Activated T-helper 1 cell treated with anti-CD3 and anti-CD28 coated beads, Interleukin-2, amount 50 U/mL, for 16 hours (primary cell): ENCODE measurements around the gene PRDM5.
"Not testable (repeated sequence)": the region's sequence is repeated elsewhere in the genome, so short reads cannot be mapped to it uniquely, and the experiment has no call there.

Experiments
- DNase-seq, 2 donors: peaks; one replicate each; pipeline ENCODE4 v3.0.0-alpha.2; 2020; ENCODE audit warnings: low read depth in 1 of 2, low spot score in 1 of 2

The PRDM5 gene

DNA sequence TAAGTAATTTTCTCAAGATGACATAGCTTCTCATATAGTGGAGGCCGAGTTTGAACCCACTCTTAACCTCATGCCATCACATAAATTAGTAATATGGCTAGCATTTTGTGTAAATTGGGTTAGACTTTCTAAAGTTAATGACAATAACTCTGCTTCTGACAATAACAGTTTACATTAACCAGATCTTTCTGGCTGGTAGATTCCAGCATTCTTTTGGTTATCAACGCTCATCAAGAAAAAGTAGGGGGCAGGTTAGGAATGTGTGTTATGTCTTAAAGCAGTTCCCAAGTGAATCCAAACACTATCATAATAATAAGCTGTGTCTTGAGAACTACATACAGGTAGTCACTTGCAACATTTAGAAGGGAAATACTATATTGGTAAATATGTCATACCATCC is 162.5 kb downstream of the PRDM5 start:
- no peak for DNase-seq

- no peak for DNase-seq
Measured at GRCh38 chr4:120755864-120756263, 166.7 kb downstream of the PRDM5 start.

GRCh38 chr4:120754590-120754989 is 167.9 kb downstream of the PRDM5 start:
- no peak for DNase-seq

DNA sequence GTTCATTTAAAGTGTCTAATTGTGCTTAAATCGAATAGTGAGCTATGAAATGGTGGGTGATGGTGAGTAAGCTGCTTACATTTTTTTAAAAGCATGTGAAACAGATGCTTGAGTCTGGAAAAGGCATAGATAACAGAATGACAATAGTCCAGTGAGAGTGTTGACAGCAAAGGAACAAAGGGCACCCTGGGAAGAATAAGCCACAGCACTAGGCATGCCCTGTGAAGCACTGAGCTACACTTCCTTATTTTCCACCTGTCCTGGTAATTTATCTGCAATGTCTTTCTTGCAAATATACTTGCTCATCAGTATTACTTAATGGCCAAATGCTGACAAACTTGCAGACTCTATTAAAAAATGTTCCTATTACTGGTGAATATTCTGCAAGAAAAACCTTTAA is 168.7 kb downstream of the PRDM5 start:
- DNase-seq, result no peak

GRCh38 chr4:120750152-120750525 is 172.4 kb downstream of the PRDM5 start:
- DNase-seq, result no peak

- no peak for DNase-seq
Measured at GRCh38 chr4:120749445-120750151, 172.9 kb downstream of the PRDM5 start.

DNA sequence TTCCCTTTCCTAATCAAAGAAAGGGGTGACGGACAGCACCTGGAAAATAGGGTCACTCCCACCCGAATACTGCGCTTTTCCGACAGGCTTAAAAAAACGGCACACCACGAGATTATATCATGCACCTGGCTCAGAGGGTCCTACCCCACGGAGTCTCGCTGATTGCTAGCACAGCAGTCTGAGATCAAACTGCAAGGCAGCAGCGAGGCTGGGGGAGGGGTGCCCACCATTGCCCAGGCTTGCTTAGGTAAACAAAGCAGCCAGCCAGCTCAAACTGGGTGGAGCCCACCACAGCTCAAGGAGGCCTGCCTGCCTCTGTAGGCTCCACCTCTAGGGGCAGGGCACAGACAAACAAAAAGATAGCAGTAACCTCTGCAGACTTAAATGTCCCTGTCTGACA is 180.9 kb downstream of the PRDM5 start:
- not testable (repeated sequence) for DNase-seq

DNA sequence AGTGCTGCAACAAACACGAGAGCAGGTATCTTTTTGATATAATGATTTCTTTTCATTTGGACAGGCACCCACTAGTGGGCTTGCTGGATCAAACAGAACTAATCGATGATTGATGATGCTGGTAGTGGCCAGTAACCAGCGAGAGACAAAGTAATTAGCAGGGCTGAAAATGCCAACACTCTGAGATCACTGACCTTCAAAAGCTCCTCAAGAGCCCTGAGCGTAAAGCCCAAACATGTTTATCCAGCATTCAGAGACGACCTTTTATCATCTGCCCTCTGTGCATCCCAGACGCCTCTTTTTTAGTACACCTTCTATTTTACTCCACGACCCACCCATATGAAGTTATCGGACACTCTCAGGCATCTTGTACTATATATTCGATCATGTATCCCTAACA is 186.2 kb downstream of the PRDM5 start:
- DNase-seq, result no peak

GRCh38 chr4:120733968-120734367 is 188.6 kb downstream of the PRDM5 start:
- DNase-seq, result no peak

DNA sequence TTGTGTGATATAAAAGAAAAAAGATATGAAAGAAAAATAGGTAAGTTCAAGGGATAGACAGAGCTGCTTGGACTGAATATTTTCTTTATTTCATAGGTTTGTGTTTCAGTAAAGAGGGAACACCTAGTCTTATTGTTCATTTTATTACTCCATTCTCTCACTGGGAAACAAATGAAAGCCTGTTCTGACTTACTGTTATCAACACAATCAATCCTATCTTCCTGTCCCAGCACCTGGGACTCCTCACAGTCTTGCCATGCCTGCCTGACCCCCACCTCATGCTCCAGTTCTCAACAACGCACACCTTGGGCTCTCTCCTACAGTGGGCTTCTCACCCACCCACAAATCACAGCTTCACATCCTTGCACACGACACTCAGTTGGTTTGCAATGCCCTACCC is 189.5 kb downstream of the PRDM5 start:
- no peak for DNase-seq

- DNase-seq, result no peak
Measured at GRCh38 chr4:120731561-120731960, 191.0 kb downstream of the PRDM5 start.

DNA sequence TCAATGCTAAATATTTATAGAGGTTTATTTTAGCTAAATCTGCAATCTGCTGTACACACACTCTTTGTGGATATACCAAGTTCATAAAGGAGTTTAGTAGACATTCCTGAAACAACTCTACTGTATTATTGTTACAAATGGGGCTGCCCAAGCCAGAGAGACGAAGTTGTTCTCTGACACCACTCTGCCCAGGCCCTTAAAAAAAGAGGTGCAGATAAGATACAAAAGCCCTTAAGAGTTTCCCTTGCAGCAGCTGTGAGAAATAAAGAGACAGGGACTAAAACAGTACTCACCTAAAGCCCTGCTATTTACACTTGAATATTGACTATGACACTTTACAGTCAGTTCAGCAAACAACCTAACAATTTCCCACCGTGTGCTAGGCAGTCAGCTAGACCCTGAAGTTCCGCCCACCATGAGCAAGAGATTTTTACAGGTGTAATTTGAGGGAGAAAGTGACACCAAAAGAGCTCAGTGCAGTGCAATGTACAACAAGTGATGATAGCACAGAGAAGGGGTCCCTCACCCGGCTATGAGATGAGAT is 191.7 kb downstream of the PRDM5 start:
- DNase-seq, result no peak

DNA sequence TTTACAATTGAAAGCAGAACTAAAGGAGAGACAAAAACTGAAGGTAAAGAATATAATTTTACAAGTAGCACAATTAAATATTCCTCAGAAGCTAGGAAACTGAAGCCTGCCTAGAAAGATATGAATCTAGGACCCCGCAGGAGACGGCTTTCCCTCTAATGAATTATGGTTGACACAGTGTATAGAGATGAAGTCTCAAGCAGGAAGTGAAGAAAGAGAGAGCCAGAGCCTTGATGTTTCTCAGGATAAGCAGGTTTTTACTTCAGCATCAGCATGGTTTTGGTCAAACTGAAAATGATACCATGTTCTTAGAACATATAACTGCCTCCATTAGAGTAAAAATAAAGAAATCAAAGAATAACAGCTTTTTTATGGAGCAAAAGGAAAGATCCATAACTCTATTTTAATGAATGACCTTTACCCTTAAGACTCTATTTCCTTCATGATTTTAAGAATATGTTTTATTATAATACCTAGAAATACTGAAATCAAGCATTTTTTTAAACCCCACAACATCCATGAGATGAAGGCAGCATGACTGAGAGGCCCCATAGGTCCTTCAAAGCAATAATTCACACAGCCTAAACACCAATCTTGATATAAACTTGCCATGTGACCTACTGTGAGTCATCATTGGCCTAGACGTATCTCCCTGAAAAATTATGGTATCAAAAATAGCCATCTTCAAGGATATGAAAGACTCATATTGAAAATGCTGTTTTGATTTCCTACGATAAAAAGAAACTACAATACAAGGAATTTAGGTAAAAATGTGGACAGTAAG is 193.4 kb downstream of the PRDM5 start:
- no peak for DNase-seq

GRCh38 chr4:120725639-120726580 is 196.6 kb downstream of the PRDM5 start:
- DNase-seq, result no peak

GRCh38 chr4:120724656-120725055 is 197.9 kb downstream of the PRDM5 start:
- DNase-seq, result no peak

DNA sequence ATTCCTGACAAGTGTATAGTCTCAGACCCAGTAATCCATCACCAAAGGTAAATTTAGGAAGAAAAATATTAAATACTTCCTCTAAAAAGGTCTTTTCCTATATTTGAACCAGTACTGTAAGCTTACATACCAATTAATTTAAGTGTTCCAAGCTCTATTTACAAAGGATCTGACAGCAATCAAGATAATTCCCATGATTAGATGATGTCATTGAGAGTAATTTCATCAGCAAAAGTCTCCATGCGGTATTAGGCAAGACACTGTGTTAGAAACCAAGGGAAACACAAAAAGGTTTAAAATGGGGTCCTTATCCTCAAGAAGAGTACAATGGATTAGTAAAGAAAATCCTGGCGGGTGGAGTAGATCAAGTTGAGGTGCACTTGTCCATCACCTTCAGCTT is 198.5 kb downstream of the PRDM5 start:
- DNase-seq, result no peak

DNA sequence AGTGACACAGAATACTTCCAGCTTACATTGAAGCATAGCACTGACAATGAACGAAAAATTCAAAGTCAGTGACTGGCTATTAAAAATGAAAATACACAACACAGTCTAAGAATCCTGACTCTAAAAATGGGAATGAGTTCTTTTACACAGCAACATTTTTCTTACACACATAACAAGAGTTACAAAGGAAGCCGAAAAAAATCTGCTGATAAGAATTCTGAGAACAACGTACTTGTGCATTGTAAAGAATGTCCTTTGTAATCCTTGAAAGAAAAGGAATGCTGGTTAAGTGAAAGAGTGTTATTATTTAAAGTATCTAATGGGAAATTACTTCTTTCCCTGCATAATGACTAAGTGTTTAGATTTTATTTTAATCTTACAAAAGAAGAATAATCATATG is 199.4 kb downstream of the PRDM5 start:
- DNase-seq, result no peak

- no peak for DNase-seq
Measured at GRCh38 chr4:120722655-120723054, 199.9 kb downstream of the PRDM5 start.

GRCh38 chr4:120720354-120720934 is 202.1 kb downstream of the PRDM5 start:
- DNase-seq, result no peak

DNA sequence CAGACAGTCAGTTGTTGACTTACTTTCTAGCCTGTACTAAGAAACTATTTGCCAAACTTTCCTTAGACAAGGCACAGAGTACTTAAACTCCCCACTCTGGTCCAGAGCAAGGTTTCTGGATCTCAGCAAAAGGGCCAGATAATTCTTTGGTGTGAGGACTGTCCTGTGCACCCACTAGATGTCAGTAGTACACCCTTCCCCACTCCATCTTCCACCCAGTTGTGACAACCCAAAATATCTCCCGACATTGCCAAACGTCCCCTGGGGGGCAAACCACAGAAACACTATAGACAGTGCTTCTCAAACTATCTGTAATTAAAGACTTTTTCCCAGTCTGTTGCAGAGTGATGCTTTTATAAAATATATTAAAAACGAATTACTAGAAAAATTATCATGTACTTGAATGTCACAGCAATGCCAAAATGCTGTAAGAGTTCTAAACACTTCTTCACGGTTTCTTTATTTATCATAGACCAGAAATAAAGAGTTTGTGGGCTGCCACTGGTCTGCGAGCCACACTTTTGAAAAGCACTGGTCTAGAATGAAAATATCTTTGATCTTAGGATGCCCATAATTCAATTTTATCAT is 203.5 kb downstream of the PRDM5 start:
- no peak for DNase-seq

DNA sequence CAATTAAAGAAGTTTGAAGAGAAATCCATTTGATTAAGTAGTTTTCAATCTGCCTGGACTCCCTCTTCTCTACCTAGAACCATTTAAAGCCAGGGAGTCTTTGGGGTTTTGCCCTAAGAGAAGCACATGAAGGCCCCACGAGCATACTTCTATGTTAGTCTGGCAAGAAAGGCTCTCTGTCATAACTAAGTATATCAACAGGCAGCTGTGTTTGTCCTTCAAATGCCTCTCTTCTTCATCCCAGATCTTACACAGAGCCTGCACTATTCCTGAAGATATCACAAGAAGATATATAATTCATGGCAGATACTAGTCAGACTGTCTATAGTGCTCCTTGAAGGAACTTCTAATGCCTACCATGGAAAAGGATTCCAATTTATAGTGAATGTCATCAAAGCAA is 206.2 kb downstream of the PRDM5 start:
- no peak for DNase-seq
